Erythroblast (primary cell): ENCODE measurements around the gene LSAMP.

Experiments used
- GATA1 ChIP-seq: IDR thresholded peaks from 2 replicates; pipeline ENCODE4 v1.6.1; 2011; ENCODE audit warnings: low read depth, mild to moderate bottlenecking, control low read depth, low read length, moderate library complexity
- POLR2A ChIP-seq: IDR thresholded peaks from 2 replicates; pipeline ENCODE4 v1.6.1; 2011; ENCODE audit warnings: mild to moderate bottlenecking, low read length

- no peak for TF ChIP-seq POLR2A
- no peak for TF ChIP-seq GATA1
These were observed 582.4 kb downstream of the LSAMP start for GRCh38 chr3:115862849-115863248.
